H1 (cell line): ENCODE results near the gene ULK2. TPM values are rescaled to one million over a fixed set of nuclear protein-coding genes. Genes with fewer than 3 reads are reported as not detected.

Experiments
- CTBP2 ChIP-seq: IDR thresholded peaks from 2 replicates; pipeline ENCODE4 v1.7.0; 2011; ENCODE audit warnings: borderline replicate concordance, mild to moderate bottlenecking, moderate library complexity, mixed read lengths, low read length; ENCODE audit not compliant: insufficient read depth, insufficient read length
- GTF2F1 ChIP-seq: IDR thresholded peaks from 2 replicates; pipeline ENCODE4 v1.6.1; 2012; ENCODE audit warnings: low read depth, low read length, improper control_type of control experiment, borderline replicate concordance
- HDAC2 ChIP-seq, 2 experiments: fragments of 300-600 bp in 1 of 2; sonication (generic) in 1 of 2; IDR thresholded peaks; 2 replicates each; pipeline ENCODE4 v1.6.1; 2011 to 2012; ENCODE audit warnings: low read depth in 2 of 2, low read length in 2 of 2, mild to moderate bottlenecking in 2 of 2, moderate library complexity in 2 of 2, borderline replicate concordance in 1 of 2, inconsistent platforms in 1 of 2
- SP1 ChIP-seq: IDR thresholded peaks from 2 replicates; pipeline ENCODE4 v1.6.1; 2011; ENCODE audit warnings: low read depth, low read length
- TAF1 ChIP-seq: IDR thresholded peaks from 2 replicates; pipeline ENCODE4 v1.6.1; 2011; ENCODE audit warnings: mild to moderate bottlenecking, low read depth, low read length
- polyA plus RNA-seq, 7 experiments: library from polyadenylated mRNA; depleted of rRNA in 3 of 7; stranded (reverse) in 5 of 7; unstranded in 2 of 7; fragments of >200 nt in 5 of 7; fragments of 200-250 nt in 2 of 7; gene quantifications; 1 replicate in 5 of 7; 2 replicates in 1 of 7; 4 replicates in 1 of 7; pipeline versions ENCODE4 v1.2.1 to v1.2.3, GENCODE V29; 2011 to 2013; ENCODE audit warnings: missing spikeins in 2 of 7, mixed read lengths in 2 of 7
- total RNA-seq: library from RNA; stranded (reverse); fragmentation: NEBNext Ultra II Directional; extraction: Animal tissue kit (Norgen Biotek cat#: 25700); gene quantifications from 2 replicates; pipeline ENCODE4 v1.2.1, GENCODE V29; 2021

Gene ULK2
- total and polyA plus RNA-seq, 2 of the 8 experiments (the other 6 are each of a cell fraction or from before 2014, with no cell fraction given), result 5.3 to 9.8 TPM

DNA sequence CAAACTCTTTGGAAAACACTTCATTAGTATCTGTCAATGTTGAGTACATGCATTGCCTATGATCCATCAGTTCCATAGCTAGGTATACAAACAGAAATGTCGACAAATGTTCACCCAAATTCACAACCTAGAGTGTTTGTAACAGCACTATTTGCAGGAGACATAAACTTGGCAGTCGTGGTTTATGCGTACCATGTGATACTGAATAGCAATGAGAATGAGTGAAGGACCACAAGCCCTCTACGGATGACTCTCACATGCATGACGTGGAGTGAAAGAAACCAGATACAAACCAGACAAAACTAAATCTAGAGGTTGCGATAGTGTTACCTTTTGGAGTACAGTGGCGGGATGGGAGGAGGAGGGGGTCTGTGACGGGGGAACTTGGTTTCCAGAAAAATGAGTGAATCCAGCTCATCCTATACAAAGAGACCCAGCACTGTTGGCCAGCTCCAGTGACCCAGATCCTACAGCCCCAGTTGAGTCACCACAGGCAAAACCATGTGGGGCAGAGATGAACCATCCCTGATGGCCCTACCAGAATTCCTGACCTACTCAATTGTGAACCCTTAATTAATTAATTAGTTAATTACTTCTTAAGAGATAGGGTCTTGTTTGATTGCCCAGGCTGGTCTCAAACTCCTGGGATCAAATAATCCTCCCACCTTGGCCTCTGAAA lies 15.9 kb upstream of the ULK2 start (continued):
- TF ChIP-seq SP1 (no peak), TAF1 (no peak), GTF2F1 (no peak), HDAC2 (IDR thresholded peaks at IDR 0.05; ENCODE audit: borderline replicate concordance in 1 of 2, low read depth in 2 of 2, low read length in 2 of 2) (no peak), CTBP2 (no peak)
